ENCODE data around the gene NTRK3.

The NTRK3 gene

GRCh38 chr15:88179562-88179961, 77.0 kb downstream of the NTRK3 start:
- DNase-seq (ENCODE audit: low read depth), result no peak

GRCh38 chr15:88178631-88179030, 77.9 kb downstream of the NTRK3 start:
- DNase-seq (ENCODE audit: low read depth), result no peak

- DNase-seq (ENCODE audit: low read depth), result no peak
These were observed 79.1 kb downstream of the NTRK3 start for GRCh38 chr15:88177451-88177850.

GRCh38 chr15:88174571-88174970, 82.0 kb downstream of the NTRK3 start:
- DNase-seq (ENCODE audit: low read depth), result no peak

GRCh38 chr15:88166082-88166993, 90.2 kb downstream of the NTRK3 start:
- no peak for DNase-seq (ENCODE audit: low read depth)

GRCh38 chr15:88161636-88162035, 94.9 kb downstream of the NTRK3 start:
- DNase-seq (ENCODE audit: low read depth), result no peak

- DNase-seq (ENCODE audit: low read depth), result no peak
These were observed 101.2 kb downstream of the NTRK3 start for GRCh38 chr15:88155310-88155709.

GRCh38 chr15:88152672-88153071, 103.9 kb downstream of the NTRK3 start:
- no peak for DNase-seq (ENCODE audit: low read depth)

GRCh38 chr15:88147760-88148159, 108.8 kb downstream of the NTRK3 start:
- no peak for DNase-seq (ENCODE audit: low read depth)

GRCh38 chr15:88144921-88145653, 111.5 kb downstream of the NTRK3 start:
- DNase-seq (ENCODE audit: low read depth), result no peak

- DNase-seq (ENCODE audit: low read depth), result no peak
These were observed 114.4 kb downstream of the NTRK3 start for GRCh38 chr15:88142121-88142520.

- no peak for DNase-seq (ENCODE audit: low read depth)
These were observed 115.2 kb downstream of the NTRK3 start for GRCh38 chr15:88141269-88141889.

GRCh38 chr15:88140398-88140797, 116.1 kb downstream of the NTRK3 start:
- no peak for DNase-seq (ENCODE audit: low read depth)

- no peak for DNase-seq (ENCODE audit: low read depth)
These were observed 116.6 kb downstream of the NTRK3 start for GRCh38 chr15:88139936-88140335.

GRCh38 chr15:88133795-88134194, 122.7 kb downstream of the NTRK3 start:
- DNase-seq (ENCODE audit: low read depth), result no peak

- no peak for DNase-seq (ENCODE audit: low read depth)
These were observed 124.0 kb downstream of the NTRK3 start for GRCh38 chr15:88132499-88132898.

GRCh38 chr15:88131937-88132336, 124.6 kb downstream of the NTRK3 start:
- no peak for DNase-seq (ENCODE audit: low read depth)

- DNase-seq (ENCODE audit: low read depth), result no peak
These were observed 129.1 kb downstream of the NTRK3 start for GRCh38 chr15:88127432-88127790.

- DNase-seq (ENCODE audit: low read depth), result no peak
These were observed 129.7 kb downstream of the NTRK3 start for GRCh38 chr15:88126695-88127431.

- no peak for DNase-seq (ENCODE audit: low read depth)
These were observed 131.0 kb downstream of the NTRK3 start for GRCh38 chr15:88125576-88125975.

- DNase-seq (ENCODE audit: low read depth), result no peak
These were observed 132.3 kb downstream of the NTRK3 start for GRCh38 chr15:88124199-88124598.

- DNase-seq (ENCODE audit: low read depth), result no peak
These were observed 134.5 kb downstream of the NTRK3 start for GRCh38 chr15:88121968-88122530.

Measured in amniotic epithelial cell (primary cell).